GM12878 (cell line): ENCODE results near the gene DUS1L. TPM values are rescaled to one million over a fixed set of nuclear protein-coding genes. Genes with fewer than 3 reads are reported as not detected.

Source experiments
- ELK1 ChIP-seq: IDR thresholded peaks from 2 replicates; pipeline ENCODE4 v1.6.1; 2012; ENCODE audit warnings: low read depth, low read length, improper control_type of control experiment
- IRF4 ChIP-seq: IDR thresholded peaks from 2 replicates; pipeline ENCODE4 v1.6.1; 2011; ENCODE audit warnings: low read depth, low read length
- LARP7 ChIP-seq: fragments of 450-650 bp; IDR thresholded peaks from 2 replicates; pipeline ENCODE4 v1.6.1; 2017; ENCODE audit warnings: mild to moderate bottlenecking
- MLLT1 ChIP-seq: fragments of 450-650 bp; IDR thresholded peaks from 2 replicates; pipeline ENCODE4 v1.6.1; 2016; ENCODE audit warnings: mild to moderate bottlenecking
- PKNOX1 ChIP-seq: fragments of 450-650 bp; IDR thresholded peaks from 2 replicates; pipeline ENCODE4 v1.6.1; 2016; ENCODE audit warnings: mild to moderate bottlenecking
- SKIL ChIP-seq: fragments of 450-650 bp; IDR thresholded peaks from 2 replicates; pipeline ENCODE4 v1.6.1; 2017; ENCODE audit warnings: mild to moderate bottlenecking, low read depth, inconsistent platforms; ENCODE audit not compliant: poor library complexity, severe bottlenecking
- polyA plus RNA-seq, 11 experiments: library from polyadenylated mRNA; depleted of rRNA in 4 of 11; unstranded in 6 of 11; stranded (reverse) in 5 of 11; fragments of >200 nt; fragmentation: Nextera tagmentation in 4 of 11; fragmentation: Illumina TruSeq in 1 of 11; extraction: Ambion mirVana in 4 of 11; extraction: Trizol in 1 of 11; gene quantifications; 1 replicate in 1 of 11; 2 replicates in 10 of 11; pipeline versions ENCODE4 v1.2.1 to v1.2.3, GENCODE V29; 2011 to 2016; ENCODE audit warnings: inconsistent platforms in 2 of 11, missing spikeins in 2 of 11, low read depth in 1 of 11
- total RNA-seq, 4 experiments: library from RNA; depleted of rRNA in 3 of 4; stranded (reverse); fragments of >200 nt in 3 of 4; fragmentation: Illumina TruSeq in 1 of 4; extraction: Trizol in 1 of 4; gene quantifications; 2 replicates each; pipeline versions ENCODE4 v1.2.1 to v1.2.3, GENCODE V29; 2013 to 2021

The DUS1L gene
- total and polyA plus RNA-seq, 10 of the 15 experiments (the other 5 are each of a cell fraction or from before 2014, with no cell fraction given) = 6.1 to 157 (median 44.5) TPM

- TF ChIP-seq SKIL = no peak
- no peak for TF ChIP-seq MLLT1
- TF ChIP-seq LARP7 = peak; percentile 18; the same call in 1 of the 2 replicates
- TF ChIP-seq IRF4 = no peak
- TF ChIP-seq ELK1 = no peak
- no peak for TF ChIP-seq PKNOX1
These were observed 33.5 kb upstream of the DUS1L start (continued) for GRCh38 chr17:82098939-82099763.
